ENCODE measurements around the gene NKIRAS2. TPM values are rescaled to one million over a fixed set of nuclear protein-coding genes. Genes with fewer than 3 reads are reported as not detected.

NKIRAS2 gene
- total and polyA plus RNA-seq, 2 of the 13 experiments (the other 11 are each of a cell fraction or from before 2014, with no cell fraction given), result 27.9 to 42.0 TPM

- TF ChIP-seq ZNF574 (CRISPR knock-in tag; IDR thresholded peaks at IDR 0.05) (peak; percentile 100), CHD4 (IDR thresholded peaks at IDR 0.05; ENCODE audit: borderline replicate concordance, low read length) (peak; percentile 85; the same call in 1 of the 2 replicates), AKAP8 (CRISPR knock-in tag; IDR thresholded peaks at IDR 0.05) (peak; percentile 76; the same call in 1 of the 2 replicates), ZHX1 (CRISPR knock-in tag; IDR thresholded peaks at IDR 0.05; ENCODE audit: low read depth) (peak; percentile 70), ZNF768 (CRISPR knock-in tag; IDR thresholded peaks at IDR 0.05) (peak; percentile 84), EEA1 (CRISPR knock-in tag; IDR thresholded peaks at IDR 0.05; ENCODE audit: borderline replicate concordance) (0 out of 2 replicates have a peak, but pooled peaks have one; percentile 65), ZNF816 (CRISPR knock-in tag; IDR thresholded peaks at IDR 0.05; ENCODE audit: borderline replicate concordance) (peak; percentile 86; the same call in 1 of the 2 replicates), PATZ1 (CRISPR knock-in tag; IDR thresholded peaks at IDR 0.05) (peak; percentile 95), REL (CRISPR knock-in tag; conservative IDR thresholded peaks at IDR 0.05) (no peak), ZNF44 (CRISPR knock-in tag; IDR thresholded peaks at IDR 0.05) (0 out of 2 replicates have a peak, but pooled peaks have one; percentile 50), ZBTB34 (CRISPR knock-in tag; IDR thresholded peaks at IDR 0.05) (no peak)
These were observed at the start of gene NKIRAS2 (continued) for GRCh38 chr17:42019509-42020404.

Data from HepG2 (cell line).